GM19025 (cell line): Measurements from ENCODE around the gene IBTK.
"Not testable (repeated sequence)": the region's sequence is repeated elsewhere in the genome, so short reads cannot be mapped to it uniquely, and the experiment has no call there.

ENCODE experiments used
- ATAC-seq: cut with Tn5 transposase; IDR thresholded peaks from one replicate; pipeline ENCODE4 v1.9.1; 2021; ENCODE audit warnings: mild to moderate bottlenecking, low read depth, moderate library complexity; ENCODE audit not compliant: unreplicated experiment

IBTK gene

GRCh38 chr6:82246802-82247504 is 591 bp downstream of the IBTK start:
- peak; percentile 19 for ATAC-seq

DNA sequence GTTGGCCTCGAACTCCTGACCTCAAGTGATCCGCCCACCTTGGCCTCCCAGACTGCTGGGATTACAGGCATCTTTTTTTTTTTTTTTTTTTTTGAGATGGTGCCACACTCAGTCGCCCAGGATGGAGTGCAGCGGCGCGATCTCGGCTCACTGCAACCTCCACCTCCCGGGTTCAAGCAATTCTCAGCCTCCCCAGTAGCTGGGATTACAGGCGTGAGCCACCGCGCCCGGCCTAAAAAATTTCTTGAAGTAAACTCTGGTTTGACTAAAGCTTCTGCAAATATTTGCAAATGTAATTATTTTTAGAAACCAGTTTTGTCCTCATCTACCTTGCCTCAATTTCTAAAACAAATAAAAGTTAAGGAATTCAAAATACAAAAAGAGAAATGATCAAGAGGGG is 1.2 kb downstream of the IBTK start:
- no peak for ATAC-seq

- no peak for ATAC-seq
These were observed 2.2 kb downstream of the IBTK start for GRCh38 chr6:82245376-82245775.

DNA sequence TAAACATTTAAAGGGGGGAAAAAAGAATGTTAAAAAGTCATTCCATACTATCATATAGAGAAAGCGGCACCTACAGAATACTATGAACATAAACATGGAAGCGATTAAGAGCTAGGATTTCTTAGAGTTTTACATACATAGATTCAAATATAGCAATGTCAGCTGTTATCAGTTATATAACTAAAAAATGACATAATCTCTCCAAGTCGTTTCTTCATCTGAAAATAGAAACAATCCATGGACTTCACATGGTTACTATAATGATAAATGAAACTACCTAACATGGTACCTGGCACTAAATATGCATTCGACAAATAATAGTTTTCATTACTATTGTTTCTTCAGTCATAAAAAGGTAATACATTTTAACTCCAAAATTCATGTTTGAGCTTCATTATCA is 3.7 kb downstream of the IBTK start:
- ATAC-seq, result no peak

DNA sequence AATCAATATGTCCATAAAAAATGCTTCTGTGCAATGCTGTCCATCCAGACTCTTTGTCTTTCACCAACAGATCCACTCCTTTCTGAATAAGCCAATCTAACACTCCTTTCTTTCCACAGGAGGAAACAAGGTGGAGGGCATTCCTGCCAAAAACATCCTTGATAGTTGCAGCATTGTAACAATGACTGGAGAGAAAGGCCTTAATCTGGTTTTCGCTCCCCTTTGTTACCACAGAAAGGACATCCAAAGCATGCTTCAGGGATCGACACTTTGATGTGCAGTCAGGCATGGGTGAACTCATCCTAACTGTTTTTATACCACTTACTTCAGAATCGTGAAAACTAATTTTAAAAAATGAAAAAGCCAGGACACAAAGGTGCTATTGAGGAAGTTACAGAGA is 7.4 kb downstream of the IBTK start:
- no peak for ATAC-seq

GRCh38 chr6:82239597-82239996 is 7.9 kb downstream of the IBTK start:
- no peak for ATAC-seq

DNA sequence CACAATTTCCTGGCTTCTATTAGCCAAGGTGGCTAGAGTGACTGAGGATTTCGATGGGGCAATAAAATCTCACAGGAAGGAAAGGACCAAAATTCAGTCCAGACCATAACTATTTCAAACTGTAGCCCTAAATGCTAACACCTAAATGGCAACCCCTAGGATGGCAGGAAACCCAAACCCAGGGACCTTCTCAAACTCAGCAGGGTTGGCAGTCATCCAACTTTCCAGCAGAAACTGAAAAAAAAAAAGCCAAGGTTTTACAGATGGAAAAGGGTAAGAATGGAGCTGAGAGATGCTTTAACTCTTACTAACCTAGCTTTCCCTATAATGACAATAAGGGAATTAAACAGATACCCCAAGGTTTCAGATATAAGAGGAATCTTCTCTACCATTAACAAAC is 10.5 kb downstream of the IBTK start:
- no peak for ATAC-seq

GRCh38 chr6:82227770-82228169 is 19.8 kb downstream of the IBTK start:
- ATAC-seq, result peak; percentile 85

- ATAC-seq, result no peak
These were observed 27.4 kb downstream of the IBTK start for GRCh38 chr6:82220167-82220566.

DNA sequence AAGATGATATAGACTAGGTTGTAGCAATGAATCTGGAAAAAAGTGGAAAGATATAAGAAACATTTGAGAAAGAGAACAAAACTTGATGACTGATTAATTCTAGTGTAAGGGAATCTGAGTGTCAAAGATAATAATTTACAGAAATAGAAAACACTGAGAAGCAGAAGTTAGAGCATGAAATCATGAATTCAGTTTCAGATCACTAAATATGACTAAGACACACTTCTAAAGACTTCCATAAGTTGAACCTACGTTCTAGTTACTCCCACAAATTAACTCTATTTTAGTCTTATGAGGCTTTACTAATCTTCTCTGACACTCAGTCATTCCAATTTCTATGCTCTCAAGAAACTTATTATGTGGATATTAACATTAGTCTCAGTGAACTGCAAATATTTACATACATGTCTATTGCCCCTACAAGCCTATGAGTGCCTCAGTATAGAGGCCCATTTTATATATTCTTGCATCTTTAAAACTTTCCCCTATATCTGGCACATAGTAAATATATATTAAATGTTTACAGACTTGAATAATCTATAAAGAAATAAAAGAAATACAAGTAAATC is 30.4 kb downstream of the IBTK start:
- ATAC-seq, result peak; percentile 94

DNA sequence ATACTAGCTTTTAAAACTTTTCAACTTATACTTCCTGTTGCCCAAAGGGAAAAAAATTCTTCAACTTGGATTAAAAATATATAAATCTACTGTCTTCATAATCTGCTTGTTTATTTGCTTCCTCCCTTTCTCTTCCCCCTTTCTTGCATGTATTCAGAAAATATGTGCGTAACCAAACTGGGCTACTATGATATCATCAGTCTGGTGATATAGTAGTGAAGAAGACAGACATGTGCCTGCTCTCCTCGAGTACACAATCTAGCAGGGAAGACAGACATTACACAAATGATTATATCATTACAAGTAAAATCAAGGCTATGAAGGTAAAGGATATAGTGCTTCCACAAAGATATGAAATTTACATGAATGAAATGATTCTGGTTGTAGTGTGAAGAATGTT is 31.0 kb downstream of the IBTK start:
- ATAC-seq, result no peak

GRCh38 chr6:82211326-82211725 is 36.2 kb downstream of the IBTK start:
- no peak for ATAC-seq

GRCh38 chr6:82208913-82209312 is 38.6 kb downstream of the IBTK start:
- no peak for ATAC-seq

- no peak for ATAC-seq
These were observed 41.6 kb downstream of the IBTK start for GRCh38 chr6:82205930-82206392.

- no peak for ATAC-seq
These were observed 43.5 kb downstream of the IBTK start for GRCh38 chr6:82204020-82204419.

- ATAC-seq, result no peak
These were observed 49.8 kb downstream of the IBTK start for GRCh38 chr6:82197784-82198183.

DNA sequence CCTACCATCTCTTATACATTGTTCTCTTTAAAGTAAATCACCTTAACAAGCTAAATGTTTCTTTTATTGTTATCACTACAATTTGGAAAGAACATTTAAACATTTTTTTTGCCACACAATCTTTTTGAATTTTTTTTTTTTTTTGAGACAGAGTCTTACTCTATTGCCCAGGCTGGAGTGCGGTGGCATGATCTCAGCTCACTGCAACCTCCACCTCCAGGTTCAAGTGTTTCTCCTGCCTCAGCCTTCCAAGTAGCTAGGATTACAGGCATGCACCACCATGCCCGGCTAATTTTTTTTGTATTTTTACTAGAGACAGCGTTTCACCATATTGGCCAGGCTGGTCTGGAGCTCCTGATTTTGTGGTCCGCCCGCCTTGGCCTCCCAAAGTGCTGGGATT is 50.3 kb downstream of the IBTK start:
- ATAC-seq, result not testable (repeated sequence)

GRCh38 chr6:82196161-82196560 is 51.4 kb downstream of the IBTK start:
- ATAC-seq, result no peak

GRCh38 chr6:82195619-82196018 is 51.9 kb downstream of the IBTK start:
- no peak for ATAC-seq

GRCh38 chr6:82185948-82186535 is 61.5 kb downstream of the IBTK start:
- ATAC-seq, result no peak

DNA sequence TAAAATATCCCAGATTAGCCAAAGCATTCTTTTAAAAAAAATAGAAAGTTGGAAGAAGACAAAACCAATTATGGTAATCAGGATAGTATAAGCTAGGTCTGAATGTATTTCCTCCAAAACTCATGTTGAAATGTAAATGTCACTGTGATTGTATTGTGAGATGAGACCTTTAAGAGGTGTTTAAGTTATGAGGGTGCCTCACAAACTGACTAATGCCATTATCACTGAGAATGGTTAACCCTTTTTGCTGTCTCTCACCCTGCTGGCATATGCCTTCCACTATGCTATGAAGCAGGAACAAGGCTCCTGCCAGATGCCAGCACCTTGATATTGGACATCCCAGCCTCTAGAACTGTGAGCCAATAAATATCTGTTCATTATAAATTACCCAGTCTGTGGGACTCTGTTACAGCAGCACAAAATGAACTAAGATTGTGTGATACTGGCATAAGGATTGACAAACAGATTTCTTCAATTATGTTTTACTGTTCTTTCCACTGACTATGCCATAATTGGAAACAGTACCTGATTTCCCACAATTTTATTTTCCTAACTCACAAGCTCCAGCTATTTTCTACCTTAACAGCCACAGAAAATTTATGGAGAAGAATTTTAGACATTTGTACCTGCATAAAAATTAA is 63.8 kb downstream of the IBTK start:
- ATAC-seq, result no peak

DNA sequence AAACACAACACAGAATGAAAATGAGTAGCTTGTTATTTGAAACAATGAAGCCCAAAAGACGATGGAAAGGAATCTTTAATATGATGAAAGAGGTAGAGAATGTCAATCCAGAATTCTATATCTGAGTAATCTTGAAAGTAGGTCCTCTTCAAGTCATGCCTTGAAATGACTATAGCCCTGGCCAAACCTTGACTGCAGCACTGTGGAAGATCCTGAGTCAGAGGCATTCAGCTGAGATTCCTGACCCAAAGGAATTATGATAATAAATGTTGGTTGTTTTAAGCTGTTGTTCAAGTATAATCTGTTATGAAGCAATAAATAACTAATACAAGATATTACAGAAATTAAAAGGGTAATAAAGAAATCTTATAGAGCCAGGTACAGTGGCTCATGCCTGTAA is 64.8 kb downstream of the IBTK start:
- no peak for ATAC-seq
